ENCODE measurements around the gene FPGS. TPM values are rescaled to one million over a fixed set of nuclear protein-coding genes. Genes with fewer than 3 reads are reported as not detected.

Gene FPGS
- total RNA-seq, 2 experiments from 2014 or later, result 132 to 147 TPM

DNA sequence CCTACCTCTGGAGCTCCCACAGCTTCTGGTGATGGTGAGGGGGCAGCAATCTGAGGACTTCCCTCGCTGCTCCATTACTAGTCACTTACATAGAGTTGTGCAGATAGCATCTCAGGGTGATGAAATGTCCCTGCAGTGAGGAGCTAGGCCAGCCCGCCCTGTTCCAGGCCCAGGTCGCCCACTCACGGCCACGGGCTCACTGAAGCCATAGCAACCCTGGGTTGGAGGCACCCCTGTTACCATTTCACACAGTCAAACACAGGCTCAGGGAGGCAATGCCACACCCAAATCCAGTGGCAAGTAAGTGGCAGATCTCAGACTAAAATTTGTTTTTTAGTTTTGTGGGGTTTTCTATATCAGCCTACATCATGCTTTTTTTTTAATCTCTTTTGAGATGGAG, 43.8 kb upstream of the FPGS start:
- no peaks in the 10 kb centered on the region for H3K9me3 ChIP-seq (ENCODE audit: low read length)
- ChIA-PET CTCF (ENCODE audit: unreplicated experiment) (no interaction called here), POLR2A (no interaction called here)
- TF ChIP-seq EZH2phosphoT487 (IDR thresholded peaks at IDR 0.05; ENCODE audit: borderline replicate concordance, low read depth, low read length), result no peak
- TF ChIP-seq, protein P1, sequence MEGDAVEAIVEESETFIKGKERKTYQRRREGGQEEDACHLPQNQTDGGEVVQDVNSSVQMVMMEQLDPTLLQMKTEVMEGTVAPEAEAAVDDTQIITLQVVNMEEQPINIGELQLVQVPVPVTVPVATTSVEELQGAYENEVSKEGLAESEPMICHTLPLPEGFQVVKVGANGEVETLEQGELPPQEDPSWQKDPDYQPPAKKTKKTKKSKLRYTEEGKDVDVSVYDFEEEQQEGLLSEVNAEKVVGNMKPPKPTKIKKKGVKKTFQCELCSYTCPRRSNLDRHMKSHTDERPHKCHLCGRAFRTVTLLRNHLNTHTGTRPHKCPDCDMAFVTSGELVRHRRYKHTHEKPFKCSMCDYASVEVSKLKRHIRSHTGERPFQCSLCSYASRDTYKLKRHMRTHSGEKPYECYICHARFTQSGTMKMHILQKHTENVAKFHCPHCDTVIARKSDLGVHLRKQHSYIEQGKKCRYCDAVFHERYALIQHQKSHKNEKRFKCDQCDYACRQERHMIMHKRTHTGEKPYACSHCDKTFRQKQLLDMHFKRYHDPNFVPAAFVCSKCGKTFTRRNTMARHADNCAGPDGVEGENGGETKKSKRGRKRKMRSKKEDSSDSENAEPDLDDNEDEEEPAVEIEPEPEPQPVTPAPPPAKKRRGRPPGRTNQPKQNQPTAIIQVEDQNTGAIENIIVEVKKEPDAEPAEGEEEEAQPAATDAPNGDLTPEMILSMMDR (conservative IDR thresholded peaks at IDR 0.05; ENCODE audit: low read length), result no peak
- no peaks in the 10 kb centered on the region for H4K20me1 ChIP-seq (ENCODE audit: insufficient read depth, low read length)
- no peak overlapping the region for H2AFZ ChIP-seq (ENCODE audit: low read length)
- H3K27ac ChIP-seq (ENCODE audit: low read depth, low read length, poor library complexity, severe bottlenecking), result no peak overlapping the region
- no peaks in the 10 kb centered on the region for H3K4me1 ChIP-seq (ENCODE audit: insufficient read depth, low read length, poor library complexity, severe bottlenecking)
- no peaks in the 10 kb centered on the region for H3K79me2 ChIP-seq (ENCODE audit: insufficient read depth, low read depth, low read length)
- intact Hi-C loops (cut with micrococcal nuclease; ENCODE audit: unreplicated experiment), result no loop called here
- no peaks in the 10 kb centered on the region for H3K9me2 ChIP-seq (ENCODE audit: insufficient read depth, low read length)
- H3K4me2 ChIP-seq (ENCODE audit: low read length), result no peak overlapping the region
- BruUV-seq (replicated peaks), result no TSS peak
- H3K36me3 ChIP-seq (ENCODE audit: insufficient read depth, low read length), result peaks cover 21% of the 10 kb centered on the region; the same call in 1 of the 2 replicates
- H3K4me3 ChIP-seq (ENCODE audit: low read depth, low read length, poor library complexity, severe bottlenecking), result no peak overlapping the region
- no peak for DNase-seq (ENCODE audit: low spot score)

DNA sequence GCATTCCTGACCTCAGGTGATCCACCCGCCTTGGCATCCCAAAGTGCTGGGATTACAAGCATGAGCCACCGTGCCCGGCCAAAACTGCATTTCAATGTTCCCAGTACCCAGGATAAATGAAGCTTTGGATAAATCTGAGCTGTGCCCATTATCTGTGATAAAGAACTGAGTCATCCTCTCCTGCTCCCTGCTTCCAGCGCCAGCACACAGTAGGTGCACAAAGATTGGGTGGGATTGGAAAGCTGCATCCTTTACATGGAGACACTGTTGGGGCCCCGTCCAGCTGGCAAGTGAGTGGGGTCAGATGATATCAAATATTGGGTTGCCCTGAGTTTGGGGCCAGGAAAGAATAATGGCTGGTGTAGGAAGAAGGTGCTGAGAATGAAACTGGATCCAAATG, 41.6 kb upstream of the FPGS start:
- H3K27ac ChIP-seq (ENCODE audit: low read depth, low read length, poor library complexity, severe bottlenecking), result no peak overlapping the region
- H2AFZ ChIP-seq (ENCODE audit: low read length), result no peak overlapping the region
- H3K4me2 ChIP-seq (ENCODE audit: low read length), result no peak overlapping the region
- no peaks in the 10 kb centered on the region for H3K79me2 ChIP-seq (ENCODE audit: insufficient read depth, low read depth, low read length)
- H3K9me2 ChIP-seq (ENCODE audit: insufficient read depth, low read length), result no peaks in the 10 kb centered on the region
- peaks cover 38% of the 10 kb centered on the region for H3K36me3 ChIP-seq (ENCODE audit: insufficient read depth, low read length)
- intact Hi-C loops (cut with micrococcal nuclease; ENCODE audit: unreplicated experiment), result no loop called here
- POLR2A ChIA-PET, result no interaction called here
- H3K4me1 ChIP-seq (ENCODE audit: insufficient read depth, low read length, poor library complexity, severe bottlenecking), result no peaks in the 10 kb centered on the region
- TF ChIP-seq, protein P1 (conservative IDR thresholded peaks at IDR 0.05; ENCODE audit: low read length), result no peak
- TF ChIP-seq EZH2phosphoT487 (IDR thresholded peaks at IDR 0.05; ENCODE audit: borderline replicate concordance, low read depth, low read length), result no peak
- BruUV-seq (replicated peaks), result no TSS peak
- no peak for DNase-seq (ENCODE audit: low spot score)
- H4K20me1 ChIP-seq (ENCODE audit: insufficient read depth, low read length), result no peaks in the 10 kb centered on the region
- no peaks in the 10 kb centered on the region for H3K9me3 ChIP-seq (ENCODE audit: low read length)
- CTCF ChIA-PET (ENCODE audit: unreplicated experiment), result no interaction called here
- H3K4me3 ChIP-seq (ENCODE audit: low read depth, low read length, poor library complexity, severe bottlenecking), result no peak overlapping the region

DNA sequence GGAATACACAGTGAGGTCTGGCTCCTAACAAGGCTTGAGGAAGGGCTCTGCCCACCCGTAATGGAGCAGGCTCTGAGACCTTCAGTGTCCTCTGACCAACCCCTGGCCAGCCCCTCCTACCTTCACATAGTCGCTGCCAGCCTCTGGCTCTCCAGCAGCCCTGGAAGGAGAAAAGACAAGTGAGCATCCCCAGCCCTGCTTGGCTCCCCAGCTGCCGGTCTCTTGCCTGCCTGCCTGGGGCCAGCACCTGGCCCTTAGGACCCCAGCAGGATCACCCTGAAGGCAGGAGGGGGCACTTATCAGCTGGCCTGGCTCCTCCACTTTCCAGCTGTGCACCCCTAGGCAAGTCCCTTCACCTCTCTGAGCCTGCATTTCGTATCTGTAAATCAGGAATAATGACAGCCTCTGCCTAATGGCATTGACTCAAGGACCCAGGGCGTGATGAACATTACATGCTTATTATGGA, 41.2 kb upstream of the FPGS start:
- Histone ChIP-seq H3K4me1 (ENCODE audit: insufficient read depth, low read length, poor library complexity, severe bottlenecking) (no peaks in the 10 kb centered on the region), H3K27ac (ENCODE audit: low read depth, low read length, poor library complexity, severe bottlenecking) (no peak overlapping the region), H3K79me2 (ENCODE audit: insufficient read depth, low read depth, low read length) (no peaks in the 10 kb centered on the region), H3K4me2 (ENCODE audit: low read length) (no peak overlapping the region), H3K4me3 (ENCODE audit: low read depth, low read length, poor library complexity, severe bottlenecking) (no peak overlapping the region), H2AFZ (ENCODE audit: low read length) (no peak overlapping the region), H4K20me1 (ENCODE audit: insufficient read depth, low read length) (no peaks in the 10 kb centered on the region), H3K9me2 (ENCODE audit: insufficient read depth, low read length) (no peaks in the 10 kb centered on the region), H3K36me3 (ENCODE audit: insufficient read depth, low read length) (peaks cover 43% of the 10 kb centered on the region), H3K9me3 (ENCODE audit: low read length) (no peaks in the 10 kb centered on the region)
- intact Hi-C loops (cut with micrococcal nuclease; ENCODE audit: unreplicated experiment), result no loop called here
- DNase-seq (ENCODE audit: low spot score), result no peak
- TF ChIP-seq, protein P1 (conservative IDR thresholded peaks at IDR 0.05; ENCODE audit: low read length), result no peak
- TF ChIP-seq EZH2phosphoT487 (IDR thresholded peaks at IDR 0.05; ENCODE audit: borderline replicate concordance, low read depth, low read length), result no peak
- no TSS peak for BruUV-seq (replicated peaks)
- ChIA-PET POLR2A (no interaction called here), CTCF (ENCODE audit: unreplicated experiment) (no interaction called here)

Measured in OCI-LY7 (cell line).